Central memory CD4-positive, alpha-beta T cell (primary cell): ENCODE measurements around the gene NDUFA3.
"Not testable (repeated sequence)": the region's sequence is repeated elsewhere in the genome, so short reads cannot be mapped to it uniquely, and the experiment has no call there.

Experiments
- DNase-seq: peaks from one replicate; pipeline ENCODE4 v3.0.0; 2022
- total RNA-seq, 3 experiments: gene quantifications; one replicate each; lab custom pipeline; 2026; lab: John Stamatoyannopoulos, UW

Gene NDUFA3
- total RNA-seq = 12.3 to 25.2 (median 24.9) reads per million in 3 experiments

DNA sequence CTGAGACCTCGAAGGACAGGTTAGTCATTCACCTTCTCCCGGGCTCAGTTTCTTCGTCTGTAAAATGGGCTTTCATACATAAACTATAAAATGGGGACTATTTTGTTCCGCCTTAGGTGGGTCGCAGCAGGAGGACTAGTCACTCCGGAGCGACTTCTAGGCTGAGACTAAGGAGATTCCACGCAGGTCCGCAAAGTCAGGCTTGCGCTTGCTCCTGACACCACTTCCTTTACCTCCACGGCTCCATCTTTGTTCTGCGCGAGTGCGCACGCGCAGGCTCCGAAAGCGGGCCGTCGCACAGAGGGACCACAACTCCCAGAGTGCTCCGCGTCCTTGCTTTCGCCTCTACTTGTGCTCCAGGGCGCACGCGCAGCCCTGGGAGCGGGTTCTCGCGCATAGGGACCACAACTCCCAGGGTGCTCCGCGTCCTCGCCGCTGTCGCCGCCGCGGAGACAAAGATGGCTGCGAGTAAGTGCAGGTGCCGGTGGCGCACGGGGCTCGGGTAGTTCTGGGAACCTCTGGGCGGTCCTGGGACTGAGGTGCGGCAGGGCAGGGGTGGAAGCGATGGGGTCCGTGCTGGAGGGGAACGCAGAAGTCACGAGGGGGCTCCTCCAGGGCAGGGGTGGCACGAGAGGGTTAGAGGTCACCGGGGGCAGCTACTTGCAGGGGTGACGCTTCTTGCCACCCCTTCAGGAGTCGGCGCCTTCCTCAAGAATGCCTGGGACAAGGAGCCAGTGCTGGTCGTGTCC is at the start of gene NDUFA3:
Gene NDUFA3 (plus strand): TSS at position 435 of the 749 bp plus-strand sequence. CDS start 24 bp downstream, at position 459.
- peak; percentile 98 for DNase-seq

DNA sequence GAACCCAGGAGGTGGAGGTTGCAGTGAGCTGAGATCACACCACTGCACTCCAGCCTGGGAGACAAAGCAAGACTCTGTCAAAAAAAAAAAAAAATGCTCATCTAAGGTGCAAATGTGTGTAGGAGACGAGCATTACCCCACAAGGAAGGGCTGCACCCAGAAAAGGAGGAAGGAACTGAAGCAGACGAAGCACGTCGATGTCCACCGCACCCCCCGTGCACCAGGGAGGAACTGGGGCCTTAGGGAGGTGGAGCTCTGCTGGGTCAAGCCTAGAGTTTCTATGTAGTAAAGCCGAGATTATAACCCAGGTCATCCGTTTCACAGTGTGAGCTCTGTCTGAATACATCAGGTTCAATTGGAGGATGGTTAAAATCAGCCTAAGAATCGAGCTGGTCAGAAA is 40.0 kb upstream of the NDUFA3 start:
- no peak for DNase-seq

DNA sequence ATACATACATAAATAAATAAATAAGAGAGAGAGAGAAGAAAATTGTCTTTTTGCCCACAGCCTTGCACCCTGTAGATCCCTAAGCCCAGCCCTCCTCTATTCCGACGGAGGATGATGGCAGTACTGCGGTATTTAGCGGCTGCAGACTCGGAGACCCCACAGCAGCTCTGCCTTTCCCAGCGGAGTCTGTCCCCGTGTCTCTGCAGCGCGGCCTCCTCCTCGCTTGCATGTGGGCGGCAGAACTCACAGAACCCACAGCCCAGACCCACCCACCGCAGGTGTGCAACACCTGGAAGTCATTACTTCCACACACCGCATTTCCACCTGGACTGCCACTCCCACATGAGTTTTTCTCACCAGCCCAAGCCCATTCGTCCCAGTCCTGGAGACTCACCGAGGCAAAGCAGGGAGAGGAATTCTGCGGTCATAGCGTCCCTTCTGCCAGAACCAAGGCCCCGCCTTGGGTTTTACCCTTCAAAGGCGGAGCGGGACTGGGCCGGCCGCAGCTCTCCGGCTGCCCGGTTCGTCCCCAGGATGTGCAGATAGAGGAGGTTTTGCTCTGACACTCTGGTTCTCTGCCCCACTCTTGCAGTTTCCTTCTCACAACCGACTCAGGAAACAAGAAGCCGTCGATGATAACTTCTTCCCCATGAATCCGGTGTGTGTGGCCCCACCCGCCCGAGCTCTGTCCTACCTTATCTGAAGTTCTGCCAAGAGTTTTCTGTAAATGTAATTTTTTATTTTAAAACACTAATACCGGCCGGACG is 39.1 kb upstream of the NDUFA3 start, which contains the start of gene VSTM1:
Gene VSTM1 (minus strand): TSS at position 548 of the 767 bp plus-strand sequence. CDS start 120 bp downstream, at position 428.
- DNase-seq = no peak

DNA sequence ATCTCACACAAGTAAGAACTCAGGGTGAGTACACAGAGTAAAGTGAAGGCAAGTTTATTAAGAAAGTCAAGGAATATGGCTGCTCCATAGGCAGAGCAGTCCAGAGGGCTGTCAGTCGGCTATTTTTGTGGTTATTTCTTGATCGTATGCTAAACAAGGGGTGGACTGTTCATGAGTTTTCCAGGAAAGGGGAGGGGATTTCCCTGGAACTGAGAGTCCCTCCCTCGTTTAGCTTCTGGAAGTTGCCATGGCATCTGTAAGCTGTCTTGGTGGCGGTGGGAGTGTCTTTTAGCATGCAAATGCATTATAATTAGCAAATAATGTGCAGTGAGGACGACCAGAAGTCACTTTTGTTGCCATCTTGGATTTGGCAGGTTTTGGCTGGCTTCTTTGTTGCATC is 33.2 kb upstream of the NDUFA3 start:
- no peak for DNase-seq

DNA sequence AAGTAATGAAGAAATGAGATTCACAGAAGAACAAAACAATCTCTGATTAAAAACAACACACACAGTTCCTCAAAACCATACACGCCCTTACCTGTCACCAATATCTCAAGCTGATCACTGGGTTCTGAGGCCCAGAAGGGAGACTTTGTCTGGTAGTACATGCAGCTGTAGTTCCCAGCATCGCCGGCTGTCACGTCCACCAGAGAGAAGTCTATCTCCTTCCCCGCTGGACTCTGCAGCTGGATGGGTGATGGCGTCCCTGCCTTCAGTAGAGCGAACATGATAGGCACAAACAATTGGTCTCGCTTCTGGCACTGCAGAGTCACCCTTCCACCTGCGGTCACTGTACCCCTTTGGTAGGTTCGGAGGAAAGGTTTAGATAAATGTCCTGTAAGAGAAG is 28.8 kb upstream of the NDUFA3 start:
- no peak for DNase-seq

DNA sequence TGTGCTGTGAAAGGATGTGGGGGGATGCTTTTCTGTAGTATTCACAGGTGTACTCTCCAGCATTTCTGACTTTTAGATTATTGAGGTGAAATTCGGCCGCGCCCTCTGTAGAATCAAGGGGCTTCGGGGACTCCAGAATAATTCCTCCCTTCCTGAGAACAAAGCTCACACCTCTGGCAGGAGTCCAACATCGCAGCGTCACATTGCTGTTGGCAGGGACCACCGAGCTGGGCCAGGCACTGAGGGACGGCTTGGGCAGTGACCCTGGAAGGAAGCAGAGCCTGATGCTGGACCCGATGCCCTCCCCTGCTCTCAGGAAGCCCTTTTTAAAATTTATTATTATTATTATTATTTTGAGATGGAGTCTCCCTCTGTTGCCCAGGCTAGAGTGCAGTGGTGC is 27.8 kb upstream of the NDUFA3 start:
- no peak for DNase-seq

DNA sequence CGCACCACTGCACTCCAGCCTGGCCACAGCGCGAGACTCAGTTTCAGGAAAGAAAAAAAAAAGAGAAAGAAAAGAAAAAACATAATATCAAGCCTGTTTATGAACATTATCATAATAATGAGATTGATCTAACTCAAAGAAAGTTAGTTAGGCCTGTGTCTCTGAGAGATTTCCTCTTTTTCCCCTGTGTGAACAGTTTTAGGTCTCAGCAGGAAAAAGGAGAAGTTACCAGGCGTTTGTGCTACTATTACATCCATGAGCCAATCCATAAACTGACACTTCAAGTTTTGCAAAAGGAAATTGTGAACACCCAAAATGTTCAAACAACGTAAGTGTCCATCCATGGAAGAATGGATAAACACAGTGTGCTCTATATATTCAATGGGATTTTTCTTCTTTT is 25.3 kb upstream of the NDUFA3 start:
- no peak for DNase-seq

DNA sequence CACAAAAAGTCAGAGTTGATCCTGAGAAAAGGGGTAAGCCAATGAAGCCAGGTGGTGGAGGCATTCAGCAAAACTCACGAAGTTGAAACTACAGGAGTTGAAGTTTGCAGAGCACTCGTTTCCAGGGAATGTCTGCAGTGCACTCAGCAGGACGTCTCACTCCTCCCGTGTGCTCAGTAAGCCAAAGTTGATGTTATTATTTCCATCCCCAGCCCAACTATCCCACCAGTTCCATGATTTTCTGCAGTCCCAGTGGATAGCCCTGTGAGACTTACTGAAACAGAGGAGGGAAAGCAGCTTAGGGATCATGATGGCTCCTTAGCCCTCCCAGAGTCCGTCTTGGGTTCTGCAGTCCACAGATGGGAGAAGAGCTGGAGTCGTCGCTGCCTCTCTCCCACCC is 21.6 kb upstream of the NDUFA3 start, which contains the start of gene TARM1:
Gene TARM1 (minus strand): TSS at position 334 of the 400 bp plus-strand sequence. CDS start 25 bp downstream, at position 309.
- DNase-seq = no peak

DNA sequence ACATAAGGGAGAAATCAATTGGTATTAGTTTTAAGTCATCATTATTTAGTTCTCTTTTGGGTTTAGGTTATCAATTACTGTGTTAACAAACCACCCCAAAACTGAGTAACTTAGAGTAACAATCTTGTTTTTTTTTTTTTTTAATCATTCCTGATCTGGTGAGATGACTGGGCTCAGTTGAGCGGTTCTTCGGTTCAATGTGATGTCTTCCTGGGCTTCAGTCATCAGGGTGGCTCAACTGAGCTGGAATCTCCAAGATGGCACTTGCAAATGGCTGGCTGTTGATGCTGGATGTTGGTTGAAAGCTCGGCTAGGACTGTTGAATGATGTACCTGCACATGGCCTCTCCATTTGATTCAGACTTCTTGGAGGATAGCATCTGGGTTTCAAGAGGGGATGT is 18.2 kb upstream of the NDUFA3 start:
- DNase-seq = no peak

DNA sequence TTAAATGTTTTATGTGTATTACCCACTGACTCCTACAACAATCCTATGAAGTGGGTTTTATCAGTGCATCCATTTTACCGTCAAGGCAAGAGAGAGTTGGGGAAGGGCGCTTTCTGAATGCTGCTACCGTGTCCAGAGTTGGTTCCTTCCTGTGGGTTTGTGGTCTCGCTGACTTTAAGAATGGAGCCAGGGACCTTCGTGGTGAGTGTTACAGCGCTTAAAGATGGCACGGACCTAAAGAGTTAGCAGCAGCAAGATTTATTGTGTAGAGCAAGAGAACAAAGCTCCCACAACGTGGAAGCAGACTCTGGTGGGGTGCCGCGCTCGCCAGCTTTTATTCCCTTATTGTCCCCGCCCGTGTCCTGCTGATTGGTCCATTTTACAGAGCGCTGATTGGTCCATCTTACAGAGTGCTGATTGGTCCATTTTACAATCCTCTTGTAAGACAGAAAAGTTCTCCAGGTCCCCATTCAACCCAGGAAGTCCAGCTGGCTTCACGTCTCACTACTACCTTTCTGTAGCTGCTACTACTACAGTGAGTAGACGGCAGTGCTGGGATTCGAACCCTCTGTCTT is 8.1 kb upstream of the NDUFA3 start:
- no peak for DNase-seq

DNA sequence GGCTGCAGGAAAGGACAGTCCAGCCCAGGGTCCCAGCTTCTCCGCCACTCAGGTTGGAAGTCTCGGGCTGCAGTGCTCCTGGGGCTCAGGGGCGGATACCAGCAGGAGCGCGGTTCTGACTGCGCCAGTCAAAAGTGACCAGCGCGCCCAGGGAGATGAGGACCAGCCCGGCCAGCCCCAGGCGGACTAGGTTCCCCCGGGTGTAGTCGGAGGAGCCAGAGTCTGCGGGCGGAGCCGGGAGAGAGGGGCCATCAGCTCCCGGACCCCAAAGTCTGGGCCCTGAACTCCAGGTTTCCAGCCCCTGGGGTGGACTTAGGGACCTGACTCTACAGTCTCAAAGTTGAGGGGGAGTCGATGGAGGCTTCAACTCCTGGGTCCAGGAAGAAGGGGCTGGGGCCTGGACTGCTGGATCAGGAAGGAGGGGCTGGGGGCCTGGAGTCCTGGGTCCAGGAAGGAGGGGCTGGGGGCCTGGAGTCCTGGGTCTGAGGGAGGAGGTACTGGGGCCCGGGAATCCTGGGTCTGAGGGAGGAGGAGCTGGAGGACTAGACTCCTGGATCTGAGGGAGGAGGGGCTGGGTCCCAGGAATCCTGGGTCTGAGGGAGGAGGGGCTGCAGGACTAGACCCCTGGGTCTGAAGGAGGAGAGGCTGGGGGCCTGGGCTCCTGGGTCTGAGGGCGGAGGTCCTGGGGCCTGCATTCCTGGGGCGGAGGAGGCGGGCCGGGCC is 7.4 kb upstream of the NDUFA3 start:
- DNase-seq = no peak

DNA sequence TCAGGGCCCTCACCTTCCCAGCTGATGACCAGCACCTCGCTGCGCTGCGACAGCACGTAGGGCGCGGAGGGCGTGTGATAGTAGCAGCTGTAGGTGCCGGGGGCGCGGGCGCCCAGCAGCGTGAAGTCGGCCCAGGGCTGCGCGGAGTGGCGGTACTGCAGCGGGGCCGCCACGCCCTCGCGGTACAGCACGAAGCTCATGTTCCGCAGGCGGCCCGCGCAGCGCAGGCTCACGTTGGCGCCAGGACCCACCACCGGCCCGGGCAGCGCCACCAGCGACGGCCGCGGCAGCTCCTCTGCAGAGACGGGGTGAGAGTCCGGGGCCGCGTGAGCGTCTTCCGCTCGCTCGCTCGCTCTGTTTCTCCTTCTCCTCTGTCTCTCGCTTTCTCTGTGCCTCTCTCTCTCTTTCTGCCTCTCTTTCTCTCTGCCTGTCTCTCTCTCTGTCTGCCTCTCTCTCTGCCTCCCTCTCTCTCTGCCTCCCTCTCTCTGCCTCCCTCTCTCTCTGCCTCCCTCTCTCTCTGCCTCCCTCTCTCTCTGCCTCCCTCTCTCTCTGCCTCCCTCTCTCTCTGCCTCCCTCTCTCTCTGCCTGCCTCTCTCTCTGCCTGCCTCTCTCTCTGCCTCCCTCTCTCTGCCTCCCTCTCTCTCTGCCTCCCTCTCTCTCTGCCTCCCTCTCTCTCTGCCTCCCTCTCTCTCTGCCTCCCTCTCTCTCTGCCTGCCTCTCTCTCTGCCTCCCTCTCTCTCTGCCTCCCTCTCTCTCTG is 6.6 kb upstream of the NDUFA3 start:
- DNase-seq = peak; percentile 44

DNA sequence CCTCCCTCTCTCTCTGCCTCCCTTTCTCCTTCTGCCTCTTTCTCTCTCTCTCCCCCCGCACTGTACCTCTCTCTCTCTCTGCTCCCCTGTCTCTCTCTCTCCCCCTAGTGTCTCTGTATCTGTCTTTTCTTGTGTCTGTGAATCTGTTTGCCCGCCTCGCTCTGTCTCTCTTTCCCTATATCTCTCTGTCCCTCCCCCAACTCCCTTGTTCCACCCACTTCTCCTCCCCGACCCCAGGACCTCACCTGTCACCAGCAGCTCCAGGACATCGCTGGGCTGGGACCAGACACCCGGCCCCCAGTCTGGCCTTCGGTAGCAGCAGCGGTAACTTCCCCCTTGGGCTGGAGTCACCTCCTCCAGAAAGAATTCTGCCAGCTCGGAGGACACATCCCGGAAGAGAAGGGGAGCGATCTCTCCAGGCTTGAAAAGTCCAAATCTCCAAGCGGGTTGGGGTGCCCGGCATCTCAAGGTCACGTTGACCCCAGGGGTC is 6.0 kb upstream of the NDUFA3 start:
- peak; percentile 31 for DNase-seq

DNA sequence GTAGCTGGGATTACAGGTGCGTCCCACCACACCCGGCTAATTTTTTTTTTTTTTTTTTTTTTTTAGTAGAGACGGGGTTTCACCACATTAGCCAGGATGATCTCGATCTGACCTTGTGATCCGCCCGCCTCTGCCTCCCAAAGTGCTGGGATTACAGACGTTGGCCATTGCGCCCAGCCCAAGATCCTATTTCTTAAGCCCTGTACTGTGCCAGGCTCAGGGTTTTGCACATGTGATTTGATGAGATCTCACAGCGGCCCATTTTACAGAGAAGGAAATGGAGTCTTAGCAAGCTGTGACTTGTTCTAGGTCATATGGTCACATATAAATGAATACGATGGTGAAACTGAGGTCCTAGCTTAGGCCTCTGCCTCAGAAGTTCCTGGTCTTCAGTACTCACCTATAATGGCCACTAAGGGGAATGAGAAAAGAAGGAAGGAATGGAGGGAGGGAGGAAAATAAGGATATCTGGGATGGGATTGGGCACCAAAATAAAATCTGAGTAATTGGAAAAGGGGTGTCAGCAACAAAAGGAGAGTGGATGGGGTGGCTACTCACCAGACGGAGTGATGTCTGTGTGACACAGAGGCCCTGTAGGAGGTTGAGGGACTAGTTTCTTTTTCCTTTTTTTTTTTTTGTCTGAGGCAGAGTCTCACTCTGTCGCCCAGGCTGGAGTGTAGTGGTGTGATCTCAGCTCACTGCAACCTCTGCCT is 3.3 kb upstream of the NDUFA3 start:
- no peak for DNase-seq

DNA sequence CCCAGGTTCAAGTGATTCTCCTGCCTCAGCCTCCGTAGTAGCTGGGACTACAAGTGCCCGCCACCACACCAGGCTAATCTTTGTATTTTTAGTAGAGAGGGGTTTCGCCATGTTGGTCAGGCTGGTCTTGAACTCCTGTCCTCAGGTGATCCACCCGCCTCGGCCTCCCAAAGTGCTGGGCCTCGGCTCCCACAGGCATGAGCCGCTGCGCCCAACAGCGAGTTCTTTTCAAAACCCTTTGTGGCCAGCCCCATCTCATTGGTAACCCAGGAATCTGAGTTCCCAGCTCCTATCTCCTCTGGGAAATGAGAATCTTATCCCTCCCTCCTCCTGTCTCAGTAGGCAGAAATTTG is 2.8 kb upstream of the NDUFA3 start:
- DNase-seq = not testable (repeated sequence)

DNA sequence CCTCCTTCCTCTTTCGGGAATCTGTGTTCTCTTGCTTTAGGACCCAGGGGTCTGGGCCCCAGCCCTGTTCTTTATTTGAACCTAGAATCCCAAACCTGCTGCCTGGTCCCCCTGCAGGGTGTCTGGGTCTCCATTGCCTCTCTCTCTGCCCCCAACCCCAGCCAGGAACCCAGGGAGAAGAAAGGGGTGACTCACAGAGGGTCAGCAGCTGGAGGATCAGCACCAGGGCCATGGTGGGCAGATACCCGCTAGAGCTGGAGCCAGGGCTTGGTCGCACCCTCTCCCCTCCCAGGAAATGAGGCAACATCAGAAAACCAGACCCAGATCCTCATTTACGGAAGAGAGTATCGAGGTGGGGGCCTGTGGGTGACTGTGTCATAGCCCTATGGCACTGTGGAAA is 2.1 kb upstream of the NDUFA3 start, which contains the start of gene OSCAR:
Gene OSCAR (minus strand): TSS at position 243 of the 400 bp plus-strand sequence. CDS start 11 bp downstream, at position 232.
- no peak for DNase-seq

DNA sequence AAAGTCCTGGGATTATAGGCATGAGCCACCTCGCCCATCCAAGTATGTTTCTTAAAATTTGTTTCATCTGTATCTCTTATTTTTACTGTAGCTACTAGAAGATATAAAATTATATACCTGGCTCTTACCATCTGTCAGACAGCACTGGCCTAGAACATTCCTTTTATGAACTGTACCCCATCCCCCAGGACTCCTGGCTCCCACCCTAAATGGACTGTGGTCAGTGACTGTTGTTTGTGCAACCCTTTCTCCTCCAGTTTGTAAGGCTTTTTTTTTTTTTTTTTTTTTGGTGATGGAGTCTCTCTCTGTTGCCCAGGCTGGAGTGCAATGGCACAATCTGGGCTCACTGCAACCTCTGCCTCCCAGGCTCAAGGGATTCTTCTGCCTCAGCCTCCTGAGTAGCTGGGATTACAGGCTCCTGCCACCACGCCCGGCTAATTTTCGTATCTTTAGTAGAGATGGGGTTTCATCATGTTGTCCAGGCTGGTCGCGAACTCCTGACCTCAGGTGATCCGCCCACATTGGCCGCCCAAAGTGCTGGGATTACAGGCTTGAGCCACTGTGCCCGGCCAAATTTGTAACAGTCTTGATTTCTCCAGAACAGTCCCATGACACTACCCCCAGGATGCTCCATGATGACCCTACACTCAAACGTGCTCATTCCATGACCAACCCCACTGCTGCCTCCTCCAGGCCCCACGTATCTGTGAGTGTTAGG is 2.5 kb downstream of the NDUFA3 start:
- DNase-seq = no peak

DNA sequence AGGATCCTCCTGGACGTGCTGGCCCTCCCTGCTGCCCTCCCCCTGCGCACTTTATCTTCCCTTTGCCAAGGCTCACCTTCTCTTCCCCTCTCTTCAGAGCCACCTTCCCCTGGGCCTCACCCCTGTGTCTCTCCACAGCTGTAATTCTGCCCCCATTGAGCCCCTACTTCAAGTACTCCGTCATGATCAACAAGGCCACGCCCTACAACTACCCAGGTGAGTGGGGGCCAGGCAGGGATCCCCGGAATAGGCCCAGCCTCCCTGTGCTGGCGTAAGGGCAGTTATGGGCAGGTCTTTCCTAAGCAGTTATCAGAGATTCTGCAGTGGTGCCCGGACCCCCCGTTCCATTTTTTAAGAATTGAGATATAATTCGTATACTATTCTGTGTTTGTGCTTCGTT is 3.1 kb downstream of the NDUFA3 start:
- no peak for DNase-seq

DNA sequence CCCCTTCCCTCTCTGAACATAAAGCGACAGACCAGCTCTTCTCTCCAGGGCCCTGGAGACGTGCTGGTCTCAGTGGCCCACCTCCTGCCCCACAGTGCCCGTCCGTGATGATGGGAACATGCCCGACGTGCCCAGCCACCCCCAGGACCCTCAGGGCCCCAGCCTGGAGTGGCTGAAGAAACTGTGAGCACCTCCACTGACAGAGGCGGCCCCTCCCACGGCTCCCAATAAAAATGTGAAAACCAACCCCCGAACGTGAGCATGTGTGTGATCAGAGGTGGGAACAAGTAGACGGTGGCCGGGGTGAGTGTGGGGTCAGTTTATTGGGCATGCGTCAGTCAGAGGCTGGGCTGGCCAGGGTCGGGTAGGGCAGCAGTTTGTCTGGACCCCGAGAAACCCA is 4.1 kb downstream of the NDUFA3 start:
- no peak for DNase-seq

DNA sequence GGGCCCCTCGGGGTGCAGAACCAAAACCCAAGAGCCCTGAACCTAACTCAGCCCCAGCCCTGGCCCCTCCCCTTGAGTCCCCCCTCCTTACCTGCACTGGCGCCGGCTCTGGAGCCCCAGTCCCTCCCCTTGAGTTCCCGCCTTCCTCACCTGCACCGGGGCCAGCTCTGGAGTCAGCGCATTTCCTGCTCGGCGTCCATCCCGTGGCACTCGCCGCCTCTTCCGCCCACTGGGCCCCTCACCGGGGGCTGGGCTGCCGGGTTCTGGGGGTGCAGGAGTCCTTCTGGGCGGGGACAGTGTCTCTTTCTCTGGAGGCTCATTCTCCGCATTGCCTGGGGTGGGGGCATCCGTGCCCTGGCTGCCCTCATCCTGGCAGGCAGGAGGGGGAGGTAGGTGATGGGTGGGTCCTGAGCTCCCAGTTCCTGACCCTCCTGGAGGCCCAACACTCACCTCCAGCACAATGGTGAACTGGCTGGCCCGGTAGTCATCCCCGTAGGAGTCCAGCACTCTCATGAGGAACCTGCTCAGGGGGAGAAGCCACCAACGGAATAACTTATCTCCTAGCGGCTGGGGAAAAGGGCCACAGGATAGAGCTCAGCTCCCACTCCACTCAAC is 5.3 kb downstream of the NDUFA3 start:
- no peak for DNase-seq
